IMR-90 (cell line): ENCODE results near the gene ABCA2. TPM values are rescaled to one million over a fixed set of nuclear protein-coding genes. Genes with fewer than 3 reads are reported as not detected.

Experiments
- ATAC-seq: fragments of 200-7000 bp; cut with Tn5 transposase; 2 replicates; pipeline ENCODE4 v1.9.1; 2020; ENCODE audit warnings: low read depth, mild to moderate bottlenecking, moderate library complexity
- BruUV-seq: library from RNA; stranded (reverse); fragments of 400-500 nt; replicated peaks from 2 replicates; lab custom pipeline; 2021; lab: Mats Ljungman, UMichigan
- CTCF ChIA-PET: fragments of 300-600 bp; formaldehyde crosslinking; extraction: SDS; loops from one replicate; lab custom pipeline; 2021; ENCODE audit warnings: antibody characterized with exemption; lab: Yijun Ruan, JAX
- POLR2A ChIA-PET: fragments of 300-600 bp; sonication (Branson Sonifier 250); formaldehyde crosslinking; loops from one replicate; lab custom pipeline; 2022; ENCODE audit warnings: antibody characterized with exemption; ENCODE audit not compliant: unreplicated experiment; lab: Charles Lee
- DNase-seq: peaks from one replicate; pipeline ENCODE4 v3.0.0; 2013
- H2AFZ ChIP-seq: replicated peaks from 2 replicates; pipeline ENCODE3; 2013; ENCODE audit warnings: low read length, mild to moderate bottlenecking; ENCODE audit not compliant: poor library complexity
- H2AK5ac ChIP-seq: 2 replicates; pipeline ENCODE4 v1.6.1; 2013; ENCODE audit warnings: low read depth, low read length, inconsistent platforms
- H2AK9ac ChIP-seq: replicated peaks from 2 replicates; pipeline ENCODE3; 2013; ENCODE audit warnings: mild to moderate bottlenecking, low read depth, low read length, moderate library complexity; ENCODE audit not compliant: poor library complexity
- H2BK120ac ChIP-seq: 2 replicates; pipeline ENCODE4 v1.6.1; 2013; ENCODE audit warnings: low read depth, low read length, inconsistent platforms
- H2BK15ac ChIP-seq: 3 replicates; pipeline ENCODE4 v1.6.1; 2013; ENCODE audit warnings: low read depth, low read length, inconsistent platforms
- H2BK20ac ChIP-seq: 2 replicates; pipeline ENCODE4 v1.6.1; 2013; ENCODE audit warnings: low read depth, mild to moderate bottlenecking, inconsistent platforms, low read length, moderate library complexity
- H2BK5ac ChIP-seq: 2 replicates; pipeline ENCODE4 v1.6.1; 2013; ENCODE audit warnings: mild to moderate bottlenecking, low read depth, low read length, inconsistent platforms; ENCODE audit not compliant: poor library complexity, severe bottlenecking
- H3K14ac ChIP-seq: replicated peaks from 2 replicates; pipeline ENCODE4 v1.6.1; 2013; ENCODE audit warnings: low read depth, low read length, inconsistent platforms
- H3K18ac ChIP-seq: 2 replicates; pipeline ENCODE4 v1.6.1; 2013; ENCODE audit warnings: low read depth, low read length, control low read depth
- H3K23ac ChIP-seq: 2 replicates; pipeline ENCODE4 v1.6.1; 2013; ENCODE audit warnings: low read depth, low read length, inconsistent platforms
- H3K27ac ChIP-seq: 2 replicates; pipeline ENCODE4 v1.5.1; 2013; ENCODE audit warnings: mild to moderate bottlenecking, control low read depth, low read length; ENCODE audit not compliant: insufficient read depth
- H3K27me3 ChIP-seq: 2 replicates; pipeline ENCODE4 v1.6.1; 2013; ENCODE audit warnings: low read length; ENCODE audit not compliant: control insufficient read depth, insufficient read depth
- H3K36me3 ChIP-seq: 2 replicates; pipeline ENCODE4 v1.6.1; 2013; ENCODE audit warnings: low read length, mixed read lengths; ENCODE audit not compliant: control insufficient read depth, insufficient read depth
- H3K4ac ChIP-seq: 2 replicates; pipeline ENCODE4 v1.6.1; 2013; ENCODE audit warnings: low read depth, low read length, inconsistent platforms
- H3K4me1 ChIP-seq: 2 replicates; pipeline ENCODE4 v1.6.1; 2013; ENCODE audit warnings: low read length, mixed read lengths; ENCODE audit not compliant: control insufficient read depth, insufficient read depth
- H3K4me2 ChIP-seq: 2 replicates; pipeline ENCODE4 v1.6.1; 2013; ENCODE audit warnings: low read depth, mild to moderate bottlenecking, control low read depth, low read length, moderate library complexity
- H3K4me3 ChIP-seq: 2 replicates; pipeline ENCODE4 v1.5.1; 2013; ENCODE audit warnings: low read depth, mild to moderate bottlenecking, control low read depth, low read length, moderate library complexity; ENCODE audit not compliant: insufficient read depth
- H3K56ac ChIP-seq: 2 replicates; pipeline ENCODE4 v1.6.1; 2013; ENCODE audit warnings: low read length, inconsistent platforms; ENCODE audit not compliant: insufficient read depth; ENCODE audit errors: extremely low read depth
- H3K79me1 ChIP-seq, 2 experiments: 2 replicates each; pipeline ENCODE4 v1.6.1; 2013; ENCODE audit warnings: low read length in 2 of 2, inconsistent platforms in 1 of 2, low read depth in 1 of 2
- H3K9ac ChIP-seq: 2 replicates; pipeline ENCODE4 v1.6.1; 2013; ENCODE audit warnings: low read depth, low read length, control low read depth
- H3K9me1 ChIP-seq: 2 replicates; pipeline ENCODE4 v1.6.1; 2013; ENCODE audit warnings: low read length, inconsistent platforms; ENCODE audit not compliant: insufficient read depth
- H3K9me3 ChIP-seq: 2 replicates; pipeline ENCODE4 v1.6.1; 2013; ENCODE audit warnings: low read length; ENCODE audit not compliant: control insufficient read depth, insufficient read depth
- H4K20me1 ChIP-seq: 2 replicates; pipeline ENCODE4 v1.6.1; 2013; ENCODE audit warnings: low read length, inconsistent platforms; ENCODE audit not compliant: insufficient read depth
- H4K5ac ChIP-seq: 2 replicates; pipeline ENCODE4 v1.6.1; 2013; ENCODE audit warnings: mild to moderate bottlenecking, low read depth, low read length, control low read depth
- H4K8ac ChIP-seq, 2 experiments: 2 replicates each; pipeline ENCODE4 v1.6.1; 2013; ENCODE audit warnings: low read depth in 2 of 2, low read length in 2 of 2, control low read depth in 1 of 2, inconsistent platforms in 1 of 2
- H4K91ac ChIP-seq: 2 replicates; pipeline ENCODE4 v1.6.1; 2013; ENCODE audit warnings: low read depth, low read length, inconsistent platforms; ENCODE audit not compliant: insufficient read depth
- BHLHE40 ChIP-seq: fragments of 150-350 bp; IDR thresholded peaks from 2 replicates; pipeline ENCODE4 v1.6.1; 2016; ENCODE audit warnings: mild to moderate bottlenecking, low read depth, low read length
- CEBPB ChIP-seq: IDR thresholded peaks from 2 replicates; pipeline ENCODE4 v1.6.1; 2012; ENCODE audit warnings: low read depth, low read length, improper control_type of control experiment
- CHD1 ChIP-seq: IDR thresholded peaks from 2 replicates; pipeline ENCODE4 v1.6.1; 2012; ENCODE audit warnings: low read depth, low read length, improper control_type of control experiment
- FOS ChIP-seq: fragments of 150-350 bp; IDR thresholded peaks from 2 replicates; pipeline ENCODE4 v1.6.1; 2016; ENCODE audit warnings: low read depth, low read length
- MAFK ChIP-seq: IDR thresholded peaks from 2 replicates; pipeline ENCODE4 v1.6.1; 2012; ENCODE audit warnings: low read depth, low read length, improper control_type of control experiment
- MAZ ChIP-seq: IDR thresholded peaks from 2 replicates; pipeline ENCODE4 v1.6.1; 2012; ENCODE audit warnings: low read depth, mild to moderate bottlenecking, low read length, improper control_type of control experiment, moderate library complexity, borderline replicate concordance
- MXI1 ChIP-seq: IDR thresholded peaks from 2 replicates; pipeline ENCODE4 v1.6.1; 2012; ENCODE audit warnings: low read depth, mild to moderate bottlenecking, low read length, moderate library complexity, borderline replicate concordance
- NFE2L2 ChIP-seq: fragments of 150-350 bp; IDR thresholded peaks from 2 replicates; pipeline ENCODE4 v1.6.1; 2016; ENCODE audit warnings: low read depth, mild to moderate bottlenecking, low read length
- POLR2A ChIP-seq: IDR thresholded peaks from 2 replicates; pipeline ENCODE4 v1.6.1; 2012; ENCODE audit warnings: mild to moderate bottlenecking, low read depth, low read length
- RAD21 ChIP-seq: IDR thresholded peaks from 2 replicates; pipeline ENCODE4 v1.6.1; 2012; ENCODE audit warnings: low read length, improper control_type of control experiment
- RCOR1 ChIP-seq: IDR thresholded peaks from 2 replicates; pipeline ENCODE4 v1.6.1; 2012; ENCODE audit warnings: mild to moderate bottlenecking, low read length, improper control_type of control experiment; ENCODE audit not compliant: insufficient replicate concordance
- RFX5 ChIP-seq: IDR thresholded peaks from 2 replicates; pipeline ENCODE4 v1.8.0; 2012; ENCODE audit warnings: low read depth, mild to moderate bottlenecking, low read length, moderate library complexity
- SMC3 ChIP-seq: fragments of 150-350 bp; IDR thresholded peaks from 2 replicates; pipeline ENCODE4 v1.6.1; 2016; ENCODE audit warnings: low read depth, mild to moderate bottlenecking, antibody characterized with exemption, low read length, moderate library complexity
- WGBS, 2 experiments: methylation state at CpG; one replicate each; pipeline versions ENCODE4 v1.1.5 to v1.1.7; 2013; ENCODE audit warnings: missing lambda C conversion rate in 2 of 2; ENCODE audit not compliant: insufficient read length in 1 of 2; ENCODE audit errors: extremely low coverage in 2 of 2; 5-methylcytosine and 5-hydroxymethylcytosine counted together
- dilution Hi-C: fragments of 300-500 bp; cut with HindIII; formaldehyde crosslinking; loops from one replicate; pipeline ENCODE4 v1.14.3; 2018; ENCODE audit warnings: low sequenced_read_pairs; ENCODE audit not compliant: unreplicated experiment
- in situ Hi-C: fragments of 300-500 bp; cut with MboI; formaldehyde crosslinking; loops from 3 replicates; pipeline ENCODE4 v1.14.3; 2019; ENCODE audit warnings: low sequenced_read_pairs, inconsistent platforms, mixed read lengths
- intact Hi-C: fragments of 100-400 bp; cut with micrococcal nuclease; formaldehyde crosslinking; loops from 2 replicates; pipeline ENCODE4 v1.10.0; 2022
- polyA plus RNA-seq, 3 experiments: library from polyadenylated mRNA; depleted of rRNA; stranded (reverse); fragments of >200 nt; gene quantifications; 2 replicates each; pipeline ENCODE4 v1.2.3, GENCODE V29; 2012; ENCODE audit warnings: low replicate concordance in 1 of 3
- total RNA-seq: library from RNA; depleted of rRNA; stranded (reverse); fragments of >200 nt; gene quantifications from 2 replicates; pipeline ENCODE4 v1.2.3, GENCODE V29; 2012
- TF ChIP-seq, protein P1 (sequence below): fragments of 150-350 bp; IDR thresholded peaks from 2 replicates; pipeline ENCODE4 v1.6.1; 2017; ENCODE audit warnings: mild to moderate bottlenecking, antibody characterized with exemption, low read length, low read depth
- TF ChIP-seq, protein P2 (sequence below): conservative IDR thresholded peaks from 2 replicates; pipeline ENCODE4 v1.5.1; 2012; ENCODE audit warnings: mild to moderate bottlenecking, low read depth, low read length, improper control_type of control experiment
- TF ChIP-seq, protein P3 (sequence below): fragments of 150-350 bp; IDR thresholded peaks from 2 replicates; pipeline ENCODE4 v1.6.1; 2016; ENCODE audit warnings: low read depth, mild to moderate bottlenecking, low read length, moderate library complexity, borderline replicate concordance

Gene ABCA2
- total and polyA plus RNA-seq, 2 of the 4 experiments (the other 2 are of a cell fraction) = 3.8 to 46.0 TPM

DNA sequence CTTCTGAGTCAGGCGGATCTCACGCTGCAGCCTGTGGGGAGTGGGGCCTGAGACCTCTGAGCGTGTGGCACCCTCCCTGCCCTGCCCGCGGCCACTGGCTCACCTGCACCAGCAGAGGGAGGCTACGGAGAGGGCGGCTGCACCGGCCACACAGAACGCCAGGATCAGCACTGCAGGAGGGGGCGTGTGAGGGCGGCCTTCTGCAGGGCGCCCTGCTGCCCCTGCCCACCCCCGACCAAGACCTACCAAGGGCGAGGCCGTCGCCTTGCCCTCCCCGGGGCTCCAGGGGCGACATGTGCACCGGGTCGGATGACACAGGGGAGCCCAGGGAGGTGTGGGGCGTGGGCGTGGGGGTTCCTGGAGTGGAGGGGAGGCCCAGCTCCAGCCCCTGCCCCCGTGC lies 12.5 kb upstream of the ABCA2 start:
- ChIA-PET CTCF (no interaction called here), POLR2A (no interaction called here)
- H3K79me1 ChIP-seq = peaks cover 5 to 16% of the 10 kb centered on the region in 2 experiments; a peak in 3 of 4 replicates
- no peaks in the 10 kb centered on the region for H3K27me3 ChIP-seq
- TF ChIP-seq RFX5 (no peak), SMC3 (no peak), NFE2L2 (no peak), RCOR1 (no peak), CHD1 (no peak), MAFK (no peak), POLR2A (no peak), MAZ (no peak), FOS (no peak), MXI1 (no peak), RAD21 (no peak), BHLHE40 (no peak), CEBPB (no peak)
- TF ChIP-seq, protein P1, sequence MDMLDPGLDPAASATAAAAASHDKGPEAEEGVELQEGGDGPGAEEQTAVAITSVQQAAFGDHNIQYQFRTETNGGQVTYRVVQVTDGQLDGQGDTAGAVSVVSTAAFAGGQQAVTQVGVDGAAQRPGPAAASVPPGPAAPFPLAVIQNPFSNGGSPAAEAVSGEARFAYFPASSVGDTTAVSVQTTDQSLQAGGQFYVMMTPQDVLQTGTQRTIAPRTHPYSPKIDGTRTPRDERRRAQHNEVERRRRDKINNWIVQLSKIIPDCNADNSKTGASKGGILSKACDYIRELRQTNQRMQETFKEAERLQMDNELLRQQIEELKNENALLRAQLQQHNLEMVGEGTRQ = no peak
- TF ChIP-seq, protein P2, sequence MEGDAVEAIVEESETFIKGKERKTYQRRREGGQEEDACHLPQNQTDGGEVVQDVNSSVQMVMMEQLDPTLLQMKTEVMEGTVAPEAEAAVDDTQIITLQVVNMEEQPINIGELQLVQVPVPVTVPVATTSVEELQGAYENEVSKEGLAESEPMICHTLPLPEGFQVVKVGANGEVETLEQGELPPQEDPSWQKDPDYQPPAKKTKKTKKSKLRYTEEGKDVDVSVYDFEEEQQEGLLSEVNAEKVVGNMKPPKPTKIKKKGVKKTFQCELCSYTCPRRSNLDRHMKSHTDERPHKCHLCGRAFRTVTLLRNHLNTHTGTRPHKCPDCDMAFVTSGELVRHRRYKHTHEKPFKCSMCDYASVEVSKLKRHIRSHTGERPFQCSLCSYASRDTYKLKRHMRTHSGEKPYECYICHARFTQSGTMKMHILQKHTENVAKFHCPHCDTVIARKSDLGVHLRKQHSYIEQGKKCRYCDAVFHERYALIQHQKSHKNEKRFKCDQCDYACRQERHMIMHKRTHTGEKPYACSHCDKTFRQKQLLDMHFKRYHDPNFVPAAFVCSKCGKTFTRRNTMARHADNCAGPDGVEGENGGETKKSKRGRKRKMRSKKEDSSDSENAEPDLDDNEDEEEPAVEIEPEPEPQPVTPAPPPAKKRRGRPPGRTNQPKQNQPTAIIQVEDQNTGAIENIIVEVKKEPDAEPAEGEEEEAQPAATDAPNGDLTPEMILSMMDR = no peak
- TF ChIP-seq, protein P3, sequence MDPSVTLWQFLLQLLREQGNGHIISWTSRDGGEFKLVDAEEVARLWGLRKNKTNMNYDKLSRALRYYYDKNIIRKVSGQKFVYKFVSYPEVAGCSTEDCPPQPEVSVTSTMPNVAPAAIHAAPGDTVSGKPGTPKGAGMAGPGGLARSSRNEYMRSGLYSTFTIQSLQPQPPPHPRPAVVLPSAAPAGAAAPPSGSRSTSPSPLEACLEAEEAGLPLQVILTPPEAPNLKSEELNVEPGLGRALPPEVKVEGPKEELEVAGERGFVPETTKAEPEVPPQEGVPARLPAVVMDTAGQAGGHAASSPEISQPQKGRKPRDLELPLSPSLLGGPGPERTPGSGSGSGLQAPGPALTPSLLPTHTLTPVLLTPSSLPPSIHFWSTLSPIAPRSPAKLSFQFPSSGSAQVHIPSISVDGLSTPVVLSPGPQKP = no peak
- in situ Hi-C loops = no loop called here
- no peak overlapping the region for H4K8ac ChIP-seq
- no peak overlapping the region for H2BK20ac ChIP-seq
- no peak overlapping the region for H3K27ac ChIP-seq
- intact Hi-C loops = no loop called here
- no peak overlapping the region for H2BK15ac ChIP-seq
- H3K4ac ChIP-seq = no peak overlapping the region
- no peaks in the 10 kb centered on the region for H3K9me1 ChIP-seq
- BruUV-seq = no TSS peak
- no peak overlapping the region for H3K14ac ChIP-seq
- H2AFZ ChIP-seq = no peak overlapping the region
- ATAC-seq (no peak), DNase-seq (no peak)
- no peak overlapping the region for H3K4me2 ChIP-seq
- H3K9ac ChIP-seq = no peak overlapping the region
- H3K4me3 ChIP-seq = no peak overlapping the region
- 89% methylated on average over 7 of the region's 23 CpGs; no CpG with 5 or more reads in 1 of the 2 experiments for WGBS, 2 experiments
- no peak overlapping the region for H2BK5ac ChIP-seq
- no peak overlapping the region for H2AK5ac ChIP-seq
- H3K9me3 ChIP-seq = no peaks in the 10 kb centered on the region
- H3K23ac ChIP-seq = no peak overlapping the region
- H4K20me1 ChIP-seq = peaks cover 30% of the 10 kb centered on the region
- peaks cover 11% of the 10 kb centered on the region for H3K4me1 ChIP-seq
- no peak overlapping the region for H4K5ac ChIP-seq
- no peak overlapping the region for H2BK120ac ChIP-seq
- H2AK9ac ChIP-seq = no peak overlapping the region
- dilution Hi-C loops = no loop called here
- H4K91ac ChIP-seq = no peak overlapping the region
- H3K36me3 ChIP-seq = peaks cover 17% of the 10 kb centered on the region
- no peak overlapping the region for H3K18ac ChIP-seq
- no peak overlapping the region for H3K56ac ChIP-seq
